RWPE1 (cell line): ENCODE data around the gene CDH13.

Experiments used
- CTCF ChIA-PET: fragments of 350-600 bp; sonication (Branson Sonifier 250); formaldehyde crosslinking; extraction: SDS; loops from one replicate; lab custom pipeline; 2021; lab: Yijun Ruan, JAX
- POLR2A ChIA-PET: fragments of 400-600 bp; formaldehyde crosslinking; extraction: SDS; loops from one replicate; lab custom pipeline; 2020; ENCODE audit warnings: antibody characterized with exemption; ENCODE audit not compliant: low non-redundant PET; lab: Yijun Ruan, JAX
- DNase-seq: peaks from one replicate; pipeline ENCODE4 v3.0.0; 2012; ENCODE audit warnings: low spot score
- H3K27ac ChIP-seq: fragments of 450-650 bp; 2 replicates; pipeline ENCODE4 v1.5.1; 2017
- CTCF ChIP-seq: fragments of 450-650 bp; conservative IDR thresholded peaks from 2 replicates; pipeline ENCODE4 v1.5.1; 2017; ENCODE audit warnings: low read depth, mild to moderate bottlenecking

The CDH13 gene

DNA sequence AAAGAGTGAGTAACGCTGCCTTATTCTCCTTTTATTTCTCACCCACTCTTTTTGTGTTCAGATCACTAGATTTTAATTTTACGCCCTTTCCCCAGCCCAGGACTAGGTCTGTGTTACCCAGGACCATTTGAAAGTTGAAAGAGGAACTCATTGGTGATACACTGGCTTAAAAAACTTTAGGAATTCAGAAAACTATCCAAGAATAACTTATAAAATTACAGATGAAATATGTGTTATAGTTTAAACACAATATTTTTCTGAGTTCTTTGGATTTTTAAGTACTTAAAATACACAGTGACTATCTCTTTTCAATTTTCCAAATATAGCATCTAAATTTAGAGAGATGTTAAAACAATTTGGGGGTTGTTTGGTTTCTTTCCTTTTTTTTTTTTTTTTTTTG, 385.2 kb downstream of the CDH13 start:
- no peak for TF ChIP-seq CTCF
- ChIA-PET CTCF (no interaction called here), POLR2A (no interaction called here)
- no peak for DNase-seq
- H3K27ac ChIP-seq: no peak overlapping the region

GRCh38 chr16:83013071-83013470, 386.3 kb downstream of the CDH13 start:
- no peak for TF ChIP-seq CTCF
- ChIA-PET CTCF (no interaction called here), POLR2A (no interaction called here)
- DNase-seq: no peak
- H3K27ac ChIP-seq: no peak overlapping the region

DNA sequence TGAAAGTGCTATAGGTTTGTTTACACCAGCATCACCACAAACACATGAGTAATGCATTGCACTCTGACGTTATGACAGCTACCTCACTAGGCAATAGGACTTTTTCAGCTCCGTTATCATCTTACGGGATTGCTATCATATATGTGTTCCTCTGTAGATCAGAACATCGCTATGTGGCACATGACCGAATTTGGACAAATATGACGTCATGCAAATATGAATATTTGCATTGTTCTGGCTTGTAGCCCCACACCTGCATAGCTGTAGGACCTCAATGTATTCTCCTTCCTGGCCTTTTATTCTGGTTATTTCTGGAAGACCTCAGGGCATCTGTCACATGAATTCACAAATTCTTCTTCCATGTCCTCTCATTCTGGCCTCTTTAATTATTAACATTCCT, 393.2 kb downstream of the CDH13 start:
- no peak for DNase-seq
- no peak for TF ChIP-seq CTCF
- ChIA-PET POLR2A (no interaction called here), CTCF (no interaction called here)
- H3K27ac ChIP-seq: no peak overlapping the region

DNA sequence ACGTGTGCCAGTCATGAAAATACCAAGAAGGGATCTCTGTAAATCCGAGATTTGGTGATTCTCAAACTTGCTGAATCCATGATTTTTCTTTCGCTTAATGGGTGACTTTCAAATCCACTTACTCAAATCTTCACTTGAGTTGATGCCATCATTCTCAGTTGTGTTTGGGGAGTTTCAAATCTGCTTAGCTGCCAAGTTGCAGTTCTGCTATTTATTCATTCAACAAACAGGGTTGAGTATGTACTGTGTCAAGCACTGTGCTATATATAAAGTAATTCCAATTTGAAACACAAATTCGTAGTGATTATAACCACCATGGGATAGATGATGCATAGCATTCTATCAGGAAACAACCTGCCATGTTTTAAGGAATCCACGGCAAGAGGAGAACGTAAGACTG, 394.3 kb downstream of the CDH13 start:
- no peak for DNase-seq
- ChIA-PET POLR2A (no interaction called here), CTCF (no interaction called here)
- H3K27ac ChIP-seq: no peak overlapping the region
- no peak for TF ChIP-seq CTCF

- ChIA-PET CTCF (no interaction called here), POLR2A (no interaction called here)
- no peak overlapping the region for H3K27ac ChIP-seq
- DNase-seq: no peak
- TF ChIP-seq CTCF: no peak
Observed at GRCh38 chr16:83021746-83022145, 395.0 kb downstream of the CDH13 start.

GRCh38 chr16:83023011-83023410, 396.2 kb downstream of the CDH13 start:
- ChIA-PET POLR2A (no interaction called here), CTCF (no interaction called here)
- no peak for TF ChIP-seq CTCF
- DNase-seq: no peak
- no peak overlapping the region for H3K27ac ChIP-seq

- TF ChIP-seq CTCF: no peak
- CTCF ChIA-PET: no interaction called here
- no peak for DNase-seq
- POLR2A ChIA-PET: no interaction called here
- H3K27ac ChIP-seq: no peak overlapping the region
Observed at GRCh38 chr16:83023640-83024039, 396.9 kb downstream of the CDH13 start.
